Kidney epithelial cell (primary cell): Measurements from ENCODE around the gene ZCCHC24. TPM values are rescaled to one million over a fixed set of nuclear protein-coding genes. Genes with fewer than 3 reads are reported as not detected.

Experiments
- DNase-seq: peaks from one replicate; pipeline ENCODE4 v3.0.0-alpha.2; 2010; ENCODE audit warnings: low read depth
- H3K27me3 ChIP-seq: 2 replicates; pipeline ENCODE4 v1.6.0; 2011; ENCODE audit warnings: low read length; ENCODE audit not compliant: control insufficient read depth, insufficient read depth
- H3K36me3 ChIP-seq: 2 replicates; pipeline ENCODE4 v1.5.1; 2011; ENCODE audit warnings: low read length; ENCODE audit not compliant: control insufficient read depth, insufficient read depth
- H3K4me3 ChIP-seq: 2 replicates; pipeline ENCODE4 v1.5.1; 2011; ENCODE audit warnings: low read depth, mild to moderate bottlenecking, control low read depth, low read length
- CTCF ChIP-seq: IDR thresholded peaks from 2 replicates; pipeline ENCODE4 v1.5.1; 2011; ENCODE audit warnings: mild to moderate bottlenecking, moderate library complexity, low read length, control low read depth, inconsistent platforms; ENCODE audit not compliant: insufficient read depth, poor library complexity, severe bottlenecking
- total RNA-seq: library from RNA; depleted of rRNA; stranded (reverse); fragments of >200 nt; gene quantifications from 2 replicates; pipeline ENCODE4 v1.2.3, GENCODE V29; 2015

The ZCCHC24 gene
- total RNA-seq, 1 donor from 2014 or later, result 6.2 TPM

GRCh38 chr10:79409038-79409725 is 36.2 kb downstream of the ZCCHC24 start:
- H3K36me3 ChIP-seq, result no peaks in the 10 kb centered on the region
- no peaks in the 10 kb centered on the region for H3K27me3 ChIP-seq
- no peak for DNase-seq
- no peak for TF ChIP-seq CTCF
- H3K4me3 ChIP-seq, result no peak overlapping the region

GRCh38 chr10:79407811-79408795 is 37.3 kb downstream of the ZCCHC24 start:
- TF ChIP-seq CTCF, result no peak

GRCh38 chr10:79407423-79407796 is 38.0 kb downstream of the ZCCHC24 start:
- TF ChIP-seq CTCF, result no peak
- no peaks in the 10 kb centered on the region for H3K27me3 ChIP-seq
- no peak for DNase-seq
- no peak overlapping the region for H3K4me3 ChIP-seq
- H3K36me3 ChIP-seq, result no peaks in the 10 kb centered on the region

More at GRCh38 chr10:79407811-79408795, 37.3 kb downstream of the ZCCHC24 start:
- Histone ChIP-seq H3K4me3 (no peak overlapping the region), H3K27me3 (no peaks in the 10 kb centered on the region), H3K36me3 (no peaks in the 10 kb centered on the region)
- DNase-seq, result no peak

GRCh38 chr10:79406683-79407422 is 38.6 kb downstream of the ZCCHC24 start:
- Histone ChIP-seq H3K4me3 (no peak overlapping the region), H3K36me3 (no peaks in the 10 kb centered on the region), H3K27me3 (no peaks in the 10 kb centered on the region)
- no peak for DNase-seq
- no peak for TF ChIP-seq CTCF

- Histone ChIP-seq H3K36me3 (no peaks in the 10 kb centered on the region), H3K27me3 (no peaks in the 10 kb centered on the region), H3K4me3 (no peak overlapping the region)
- no peak for TF ChIP-seq CTCF
- no peak for DNase-seq
These were observed 39.4 kb downstream of the ZCCHC24 start for GRCh38 chr10:79405995-79406515.
